GM12874 (cell line): Measurements from ENCODE around the gene ACTG1.

ENCODE experiments used
- CTCF ChIP-seq: IDR thresholded peaks from 2 replicates; pipeline ENCODE4 v1.5.1; 2011; ENCODE audit warnings: low read depth, mild to moderate bottlenecking, control low read depth, low read length, moderate library complexity; ENCODE audit not compliant: insufficient read depth

The ACTG1 gene

DNA sequence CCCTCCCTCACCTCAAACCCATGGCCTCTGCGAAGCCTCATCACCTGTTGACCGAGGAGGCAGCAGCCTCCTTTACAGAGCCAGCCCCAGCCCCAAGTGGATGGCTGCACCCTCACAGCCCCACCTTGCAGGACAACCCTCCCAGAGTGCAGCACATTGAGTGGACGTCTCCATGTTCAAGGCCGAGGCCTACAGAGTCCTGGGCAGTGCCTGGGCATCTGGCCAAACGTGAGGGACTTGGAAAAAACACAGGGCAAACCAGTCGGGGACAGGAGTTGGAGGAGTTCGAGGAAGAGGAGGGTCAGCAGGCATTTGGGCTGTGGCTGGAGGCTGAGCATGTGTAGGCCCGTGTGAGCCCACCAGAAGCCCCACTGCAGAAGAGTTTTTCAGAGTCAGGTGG lies 39.6 kb downstream of the ACTG1 start:
- no peak for TF ChIP-seq CTCF

DNA sequence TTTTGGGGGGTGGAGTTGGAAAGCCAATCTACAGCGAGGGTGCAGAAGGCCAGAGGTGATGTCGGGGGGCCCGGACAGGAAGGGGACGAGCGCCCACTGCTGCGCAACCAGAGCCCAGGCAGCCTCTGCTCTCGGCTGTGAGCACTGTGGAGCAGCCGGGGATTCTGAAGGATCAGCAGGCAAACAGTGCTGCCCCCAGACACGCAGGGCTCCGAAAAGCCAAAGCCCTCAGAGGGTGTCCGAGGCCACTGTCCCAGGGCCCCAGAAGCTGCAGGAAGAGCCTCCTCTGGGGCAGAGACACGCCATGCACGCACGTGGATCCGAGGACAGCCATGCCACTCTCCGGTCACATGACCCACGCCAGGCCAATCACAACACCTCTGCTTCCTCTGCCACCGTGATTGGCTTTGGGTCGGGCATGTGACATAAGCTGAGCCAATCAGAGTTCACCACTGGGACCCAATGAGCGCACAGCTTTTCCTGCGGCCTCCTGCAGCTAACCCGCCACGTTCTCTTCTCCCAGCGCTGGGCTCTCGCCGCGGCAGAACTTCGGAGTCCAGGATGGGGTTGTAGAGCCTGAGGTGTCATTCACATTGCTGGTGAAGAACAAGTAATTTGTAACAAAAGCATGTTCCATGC lies 40.7 kb downstream of the ACTG1 start:
- no peak for TF ChIP-seq CTCF

DNA sequence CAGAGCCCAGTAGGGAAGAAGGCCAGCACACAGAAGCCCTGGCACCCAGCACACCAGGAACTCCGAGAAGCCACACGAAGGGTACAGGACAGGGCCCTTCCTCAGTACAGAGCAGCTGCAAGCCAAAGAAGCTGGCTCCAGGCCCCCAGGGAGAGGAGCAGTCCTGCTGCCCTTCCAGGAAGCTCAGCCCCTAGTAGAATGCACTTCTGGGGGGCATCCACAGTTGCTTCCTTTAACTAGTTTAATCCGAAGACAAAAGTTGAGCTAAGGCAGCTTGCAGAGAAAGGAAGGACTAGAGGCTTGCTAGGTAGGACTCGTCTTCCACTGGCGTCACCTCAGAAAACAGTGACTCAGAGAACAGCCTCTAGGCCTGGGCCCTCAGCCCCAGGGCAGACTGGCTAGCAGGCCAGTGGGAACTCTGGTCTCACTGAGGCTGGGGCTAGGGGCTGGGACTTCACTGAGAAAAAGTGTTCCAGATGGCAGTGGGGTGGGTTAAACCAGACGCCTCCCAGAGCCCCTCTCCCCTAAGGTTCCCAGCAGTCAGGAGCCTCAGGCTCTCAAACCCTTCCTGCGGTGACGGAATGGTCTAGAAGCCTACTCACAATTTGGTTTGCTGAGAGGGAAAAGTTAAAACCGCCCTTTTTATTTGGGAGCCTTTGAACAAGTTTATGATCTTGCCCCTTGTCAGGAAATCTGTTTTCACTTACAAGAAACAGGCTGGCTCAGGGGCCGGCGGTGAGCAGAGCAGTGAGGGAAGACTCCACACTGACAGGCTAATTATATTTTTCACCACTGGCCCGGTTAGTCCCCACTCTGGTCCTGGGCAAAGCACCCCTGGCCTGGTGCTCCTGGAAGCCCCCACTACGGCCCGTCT lies 41.4 kb downstream of the ACTG1 start:
- TF ChIP-seq CTCF = no peak

DNA sequence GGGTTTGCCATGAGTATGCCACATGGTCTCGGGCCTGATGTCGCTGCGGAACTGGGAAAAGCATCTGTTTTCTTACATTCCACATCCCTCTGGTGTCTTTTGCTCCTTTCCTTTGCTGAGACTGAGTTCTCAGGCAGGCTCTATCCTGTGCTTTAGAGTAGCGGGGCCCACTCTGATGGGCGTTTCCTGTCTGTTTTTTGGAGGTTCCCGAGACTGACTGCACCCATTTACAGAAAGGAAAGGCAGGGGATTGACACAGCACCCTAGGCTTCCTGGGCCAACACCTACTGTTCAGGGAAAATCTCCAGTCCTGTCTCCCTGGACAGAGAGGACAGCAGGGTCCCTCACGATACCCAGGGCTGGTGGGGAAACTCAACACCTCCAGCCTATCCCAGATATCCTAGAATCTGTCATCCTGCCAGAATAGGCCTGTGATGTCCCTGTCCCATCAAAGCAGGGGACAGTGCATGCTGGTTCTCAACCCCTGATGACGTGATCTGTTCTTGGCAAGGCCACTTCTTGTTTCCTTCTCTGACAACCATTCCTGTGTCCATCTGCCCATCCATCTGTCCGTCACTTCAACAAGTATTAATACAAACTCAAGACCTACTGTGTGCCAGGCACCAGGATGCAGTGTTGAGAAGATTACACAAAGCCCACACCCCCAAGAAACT lies 42.2 kb downstream of the ACTG1 start:
- no peak for TF ChIP-seq CTCF

DNA sequence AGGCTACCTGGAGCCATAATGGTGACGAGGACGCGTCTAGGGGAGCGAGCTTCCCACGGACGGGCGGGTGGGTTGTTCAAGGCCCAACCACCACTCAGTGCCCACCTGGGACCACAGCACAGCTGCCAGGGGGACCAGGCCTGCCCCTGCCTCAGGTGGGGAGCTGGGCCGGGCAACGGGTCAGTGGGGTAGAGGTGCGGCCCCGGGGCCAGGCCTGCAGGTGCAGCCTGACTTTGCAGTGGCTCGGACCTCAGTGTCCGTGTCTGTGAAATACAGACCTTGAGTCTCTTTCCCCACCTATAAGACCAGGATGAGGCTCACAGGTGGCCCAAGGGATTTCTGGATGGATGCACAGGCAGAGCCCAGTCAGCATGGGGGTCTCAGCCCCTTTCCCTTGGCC lies 43.3 kb downstream of the ACTG1 start:
- TF ChIP-seq CTCF = no peak

GRCh38 chr17:81468770-81469121 lies 43.9 kb downstream of the ACTG1 start:
- no peak for TF ChIP-seq CTCF

- TF ChIP-seq CTCF = no peak
These were observed 44.4 kb downstream of the ACTG1 start for GRCh38 chr17:81468111-81468769.
